ENCODE data around the gene FREM2. TPM values are rescaled to one million over a fixed set of nuclear protein-coding genes. Genes with fewer than 3 reads are reported as not detected.

Gene FREM2
- total RNA-seq, 1 donor from 2014 or later: 2.8 TPM

DNA sequence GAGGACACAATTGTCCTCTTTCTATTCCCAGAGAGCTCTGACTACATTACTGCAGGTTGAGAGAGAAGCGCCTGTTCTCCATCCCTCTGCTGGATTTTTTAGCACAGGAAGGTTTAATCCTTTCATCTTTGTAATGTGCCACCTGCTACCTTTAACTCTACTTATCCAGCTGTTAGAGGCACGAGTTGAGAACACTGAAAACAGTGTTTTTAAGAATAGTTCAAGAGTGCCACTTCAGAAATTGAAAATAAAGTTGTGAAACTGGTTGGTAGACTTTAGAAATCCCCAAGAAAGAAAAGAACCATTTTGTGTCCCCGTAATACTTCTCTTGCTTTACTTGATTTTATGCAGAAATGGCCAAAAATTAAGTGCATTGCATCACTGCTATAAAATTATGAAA, 20.6 kb downstream of the FREM2 start:
- H3K27ac Mint-ChIP-seq (ENCODE audit: unreplicated experiment): no peak overlapping the region
- no peak for FAIRE-seq

GRCh38 chr13:38713046-38713445, 26.2 kb downstream of the FREM2 start:
- DNase-seq (ENCODE audit: low read depth) (no peak), FAIRE-seq (no peak)
- Mint-ChIP-seq H3K4me3 (ENCODE audit: unreplicated experiment) (no peak overlapping the region), H3K36me3 (ENCODE audit: low read depth, unreplicated experiment) (no peaks in the 10 kb centered on the region), H3K4me1 (ENCODE audit: low read depth, unreplicated experiment) (peaks cover 4% of the 10 kb centered on the region), H3K27ac (ENCODE audit: unreplicated experiment) (peak overlapping the region; percentile 7), H3K27me3 (ENCODE audit: low read depth, unreplicated experiment) (no peaks in the 10 kb centered on the region), H3K9me3 (ENCODE audit: unreplicated experiment) (no peaks in the 10 kb centered on the region)
- Histone ChIP-seq H3K4me1 (ENCODE audit: insufficient read depth, low read length) (no peaks in the 10 kb centered on the region), H3K4me2 (ENCODE audit: low read length) (no peak overlapping the region), H3K79me2 (ENCODE audit: insufficient read depth, low read length) (no peaks in the 10 kb centered on the region), H2AFZ (ENCODE audit: low read depth, low read length) (no peak overlapping the region), H3K9me3 (ENCODE audit: insufficient read depth, low read depth, low read length) (no peaks in the 10 kb centered on the region), H3K4me3 (ENCODE audit: insufficient read depth, low read depth, low read length) (no peak overlapping the region), H3K36me3 (ENCODE audit: insufficient read depth, low read length) (no peaks in the 10 kb centered on the region), H3K9ac (ENCODE audit: low read length) (no peak overlapping the region), H4K20me1 (ENCODE audit: insufficient read depth, low read length) (no peaks in the 10 kb centered on the region), H3K27me3 (ENCODE audit: insufficient read depth, low read length) (no peaks in the 10 kb centered on the region), H3K27ac (ENCODE audit: low read depth, low read length) (no peak overlapping the region)
- no peak for TF ChIP-seq EZH2 (IDR thresholded peaks at IDR 0.05; ENCODE audit: insufficient read depth, low read length)

More for the DNA sequence above, 20.6 kb downstream of the FREM2 start:
- no peaks in the 10 kb centered on the region for H3K36me3 ChIP-seq (ENCODE audit: insufficient read depth, low read length)
- no peaks in the 10 kb centered on the region for H4K20me1 ChIP-seq (ENCODE audit: insufficient read depth, low read length)
- H3K27me3 ChIP-seq (ENCODE audit: insufficient read depth, low read length): no peaks in the 10 kb centered on the region
- no peaks in the 10 kb centered on the region for H3K79me2 ChIP-seq (ENCODE audit: insufficient read depth, low read length)
- no peak overlapping the region for H3K4me2 ChIP-seq (ENCODE audit: low read length)
- no peaks in the 10 kb centered on the region for H3K4me1 Mint-ChIP-seq (ENCODE audit: low read depth, unreplicated experiment)
- H3K9me3 ChIP-seq (ENCODE audit: insufficient read depth, low read depth, low read length): no peaks in the 10 kb centered on the region
- H3K4me3 Mint-ChIP-seq (ENCODE audit: unreplicated experiment): no peak overlapping the region
- H3K4me1 ChIP-seq (ENCODE audit: insufficient read depth, low read length): no peaks in the 10 kb centered on the region
- H3K27ac ChIP-seq (ENCODE audit: low read depth, low read length): no peak overlapping the region
- no peaks in the 10 kb centered on the region for H3K36me3 Mint-ChIP-seq (ENCODE audit: low read depth, unreplicated experiment)
- no peaks in the 10 kb centered on the region for H3K9me3 Mint-ChIP-seq (ENCODE audit: unreplicated experiment)
- TF ChIP-seq EZH2 (IDR thresholded peaks at IDR 0.05; ENCODE audit: insufficient read depth, low read length): no peak
- TF ChIP-seq CTCF (IDR thresholded peaks at IDR 0.05; ENCODE audit: insufficient read depth, low read depth, low read length): no peak
- H3K4me3 ChIP-seq (ENCODE audit: insufficient read depth, low read depth, low read length): no peak overlapping the region
- DNase-seq (ENCODE audit: low read depth): no peak
- no peak overlapping the region for H2AFZ ChIP-seq (ENCODE audit: low read depth, low read length)
- H3K27me3 Mint-ChIP-seq (ENCODE audit: low read depth, unreplicated experiment): no peaks in the 10 kb centered on the region
- H3K9ac ChIP-seq (ENCODE audit: low read length): no peak overlapping the region

- H3K4me2 ChIP-seq (ENCODE audit: low read length): no peak overlapping the region
- TF ChIP-seq EZH2 (IDR thresholded peaks at IDR 0.05; ENCODE audit: insufficient read depth, low read length): no peak
- no peak for TF ChIP-seq CTCF (IDR thresholded peaks at IDR 0.05; ENCODE audit: insufficient read depth, low read depth, low read length)
- no peaks in the 10 kb centered on the region for H3K27me3 ChIP-seq (ENCODE audit: insufficient read depth, low read length)
- no peak for DNase-seq (ENCODE audit: low read depth)
- Mint-ChIP-seq H3K9me3 (ENCODE audit: unreplicated experiment) (no peaks in the 10 kb centered on the region), H3K27me3 (ENCODE audit: low read depth, unreplicated experiment) (no peaks in the 10 kb centered on the region), H3K4me3 (ENCODE audit: unreplicated experiment) (no peak overlapping the region), H3K4me1 (ENCODE audit: low read depth, unreplicated experiment) (no peaks in the 10 kb centered on the region), H3K36me3 (ENCODE audit: low read depth, unreplicated experiment) (no peaks in the 10 kb centered on the region), H3K27ac (ENCODE audit: unreplicated experiment) (no peak overlapping the region)
- no peaks in the 10 kb centered on the region for H3K9me3 ChIP-seq (ENCODE audit: insufficient read depth, low read depth, low read length)
- H3K27ac ChIP-seq (ENCODE audit: low read depth, low read length): no peak overlapping the region
- no peak overlapping the region for H3K4me3 ChIP-seq (ENCODE audit: insufficient read depth, low read depth, low read length)
- no peaks in the 10 kb centered on the region for H3K4me1 ChIP-seq (ENCODE audit: insufficient read depth, low read length)
- H3K9ac ChIP-seq (ENCODE audit: low read length): no peak overlapping the region
- no peak for FAIRE-seq
- no peak overlapping the region for H2AFZ ChIP-seq (ENCODE audit: low read depth, low read length)
- H3K79me2 ChIP-seq (ENCODE audit: insufficient read depth, low read length): no peaks in the 10 kb centered on the region
- H3K36me3 ChIP-seq (ENCODE audit: insufficient read depth, low read length): no peaks in the 10 kb centered on the region
- no peaks in the 10 kb centered on the region for H4K20me1 ChIP-seq (ENCODE audit: insufficient read depth, low read length)
Measured at GRCh38 chr13:38718374-38718773, 31.5 kb downstream of the FREM2 start.

All from astrocyte (in vitro differentiated cells and primary cell).